ENCODE results near the gene GARNL3. TPM values are rescaled to one million over a fixed set of nuclear protein-coding genes. Genes with fewer than 3 reads are reported as not detected.
A peak's percentile ranks its signal among the peaks of the same experiment; 100 is the strongest.

The GARNL3 gene
- total and polyA plus RNA-seq, 2 of the 13 experiments (the other 11 are each of a cell fraction or from before 2014, with no cell fraction given) = 3.9 to 11.0 TPM

DNA sequence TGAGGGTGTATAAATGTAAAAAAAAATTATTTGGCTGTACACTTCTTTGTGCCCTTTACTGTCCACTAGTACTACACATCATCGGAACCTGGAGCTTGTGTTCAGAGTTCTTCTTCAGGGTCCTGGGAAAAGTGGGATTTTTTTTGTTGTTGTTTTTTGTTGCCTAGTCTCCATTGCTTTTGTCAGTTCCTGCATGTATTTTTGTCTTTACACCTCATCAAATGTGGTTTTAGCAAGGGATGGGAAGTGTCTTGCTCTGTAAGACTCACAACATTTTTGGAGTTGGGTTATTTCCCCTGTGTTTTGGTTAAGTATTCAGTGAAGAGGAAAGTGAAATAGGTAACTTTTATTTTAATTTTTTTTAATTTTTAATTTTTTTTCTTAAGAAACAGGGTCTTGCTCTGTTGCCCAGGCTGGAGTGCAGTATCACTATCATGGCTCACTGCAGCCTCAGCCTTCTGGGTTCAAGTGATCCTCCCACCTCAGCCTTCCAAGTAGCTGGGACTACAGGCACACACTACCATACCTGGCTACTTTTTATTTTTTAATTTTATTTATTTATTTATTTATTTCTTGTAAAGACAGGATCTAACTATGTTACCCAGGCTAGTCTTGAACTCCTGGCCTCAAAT, 40.7 kb downstream of the GARNL3 start:
- no peaks in the 10 kb centered on the region for H3K9me3 ChIP-seq (ENCODE audit: low read length)
- H3K9ac ChIP-seq (ENCODE audit: insufficient read depth, low read depth, low read length) = no peak overlapping the region
- no peaks in the 10 kb centered on the region for H4K20me1 ChIP-seq (ENCODE audit: insufficient read depth, low read length)
- 91% methylated on average over 1 of the region's 1 CpG for WGBS (ENCODE audit: low lambda C conversion rate)
- POLR2A ChIA-PET = no interaction called here
- no peak for FAIRE-seq
- ATAC-seq = no peak
- no peak overlapping the region for H3K27ac ChIP-seq (ENCODE audit: extremely low read length, insufficient read depth, low read length)
- peaks cover 29% of the 10 kb centered on the region for H3K4me1 ChIP-seq (ENCODE audit: insufficient read depth, low read length)
- CTCF ChIA-PET (ENCODE audit: low intra/inter-chr PET ratio, low total read pairs) = no interaction called here
- intact Hi-C loops (cut with micrococcal nuclease; ENCODE audit: unreplicated experiment) = loop anchor here (5.0 kb wide), 1 partner anchor 92 kb away; the partner anchor contains the start of gene SLC2A8
- DNase-seq (ENCODE audit: low spot score) = no peak
- H3K4me2 ChIP-seq (ENCODE audit: low read depth, low read length) = no peak overlapping the region
- H3K4me3 ChIP-seq (replicated peaks in 1 of 3; ENCODE audit: insufficient read depth in 1 of 3, low read depth in 2 of 3, low read length in 3 of 3) = no peak overlapping the region
- no peaks in the 10 kb centered on the region for H3K36me3 ChIP-seq (replicated peaks in 1 of 2; ENCODE audit: control insufficient read depth in 1 of 2, insufficient read depth in 2 of 2, low read length in 2 of 2)
- TF ChIP-seq FOXM1 (CRISPR knock-in tag; IDR thresholded peaks at IDR 0.05) = no peak
- TF ChIP-seq SMAD9 (CRISPR knock-in tag; IDR thresholded peaks at IDR 0.05) = no peak
- TF ChIP-seq NR3C1 (CRISPR knock-in tag; IDR thresholded peaks at IDR 0.05) = no peak
- in situ Hi-C loops (cut with HindIII; ENCODE audit: extremely low pct_ligation_motif_present, low pct_unique_long_range_greater_than_20kb) = no loop called here
- BruUV-seq (replicated peaks) = no TSS peak
- H3K27me3 ChIP-seq (ENCODE audit: control insufficient read depth in 1 of 2, insufficient read depth in 2 of 2, low read length in 2 of 2) = no peaks in the 10 kb centered on the region
- no peaks in the 10 kb centered on the region for H3K79me2 ChIP-seq (ENCODE audit: insufficient read depth, low read length)
- no peak overlapping the region for H2AFZ ChIP-seq (ENCODE audit: low read length)

DNA sequence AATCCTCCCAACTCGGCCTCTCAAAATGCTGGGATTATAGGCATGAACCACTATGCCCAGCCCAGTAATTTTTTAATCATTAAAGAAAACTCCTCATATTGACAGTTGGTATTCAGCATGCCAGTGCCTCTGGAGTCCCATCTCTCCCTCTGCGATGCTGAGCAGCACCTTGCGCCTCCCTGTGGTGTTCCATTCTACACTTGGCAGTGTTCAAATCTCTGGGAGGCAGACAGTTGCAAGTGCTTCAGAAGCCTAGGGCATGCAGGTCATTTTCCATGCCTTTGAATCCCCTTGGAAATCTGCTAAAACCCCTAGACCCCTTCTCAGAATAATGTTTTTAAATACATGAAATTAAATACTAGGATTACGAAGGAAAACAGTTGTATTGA, 41.3 kb downstream of the GARNL3 start:
- no peak for ATAC-seq
- H3K9me3 ChIP-seq (ENCODE audit: low read length) = no peaks in the 10 kb centered on the region
- in situ Hi-C loops (cut with HindIII; ENCODE audit: extremely low pct_ligation_motif_present, low pct_unique_long_range_greater_than_20kb) = no loop called here

More for the DNA sequence above, 41.3 kb downstream of the GARNL3 start:
- BruUV-seq (replicated peaks) = no TSS peak
- ChIA-PET CTCF (ENCODE audit: low intra/inter-chr PET ratio, low total read pairs) (no interaction called here), POLR2A (no interaction called here)
- H3K27me3 ChIP-seq (ENCODE audit: control insufficient read depth in 1 of 2, insufficient read depth in 2 of 2, low read length in 2 of 2) = no peaks in the 10 kb centered on the region
- no peak overlapping the region for H3K4me3 ChIP-seq (replicated peaks in 1 of 3; ENCODE audit: insufficient read depth in 1 of 3, low read depth in 2 of 3, low read length in 3 of 3)
- WGBS (ENCODE audit: low lambda C conversion rate) = 77% methylated on average over 4 of the region's 4 CpGs
- peaks cover 29% of the 10 kb centered on the region for H3K4me1 ChIP-seq (ENCODE audit: insufficient read depth, low read length)
- H2AFZ ChIP-seq (ENCODE audit: low read length) = no peak overlapping the region
- no peaks in the 10 kb centered on the region for H3K36me3 ChIP-seq (replicated peaks in 1 of 2; ENCODE audit: control insufficient read depth in 1 of 2, insufficient read depth in 2 of 2, low read length in 2 of 2)
- no peak overlapping the region for H3K9ac ChIP-seq (ENCODE audit: insufficient read depth, low read depth, low read length)
- FAIRE-seq = no peak
- no peaks in the 10 kb centered on the region for H3K79me2 ChIP-seq (ENCODE audit: insufficient read depth, low read length)
- no peak for DNase-seq (ENCODE audit: low spot score)
- no peak overlapping the region for H3K27ac ChIP-seq (ENCODE audit: extremely low read length, insufficient read depth, low read length)
- intact Hi-C loops (cut with micrococcal nuclease; ENCODE audit: unreplicated experiment) = loop anchor here (5.0 kb wide), 1 partner anchor 91 kb away; the partner anchor contains the start of gene SLC2A8
- H3K4me2 ChIP-seq (ENCODE audit: low read depth, low read length) = no peak overlapping the region
- TF ChIP-seq, protein P1, sequence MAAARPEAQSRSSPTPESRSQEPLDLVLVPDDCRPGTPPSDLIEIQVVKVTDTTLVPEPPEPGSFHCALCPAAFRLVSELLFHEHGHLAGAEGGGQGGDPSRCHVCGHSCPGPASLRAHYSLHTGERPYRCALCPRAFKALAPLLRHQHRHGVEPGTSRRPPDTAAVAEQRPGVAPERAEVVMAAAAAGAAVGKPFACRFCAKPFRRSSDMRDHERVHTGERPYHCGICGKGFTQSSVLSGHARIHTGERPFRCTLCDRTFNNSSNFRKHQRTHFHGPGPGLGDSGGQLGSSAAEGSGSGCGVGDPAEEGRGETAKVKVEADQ (CRISPR knock-in tag; IDR thresholded peaks at IDR 0.05; ENCODE audit: borderline replicate concordance) = no peak
- peak; percentile 83 for TF ChIP-seq ZNF7 (CRISPR knock-in tag; IDR thresholded peaks at IDR 0.05)
- no peaks in the 10 kb centered on the region for H4K20me1 ChIP-seq (ENCODE audit: insufficient read depth, low read length)
